GM19328 (cell line): ENCODE results near the gene TM9SF3.

Experiments
- ATAC-seq: cut with Tn5 transposase; IDR thresholded peaks from one replicate; pipeline ENCODE4 v1.9.1; 2021; ENCODE audit warnings: mild to moderate bottlenecking, moderate library complexity; ENCODE audit not compliant: unreplicated experiment

TM9SF3 gene

DNA sequence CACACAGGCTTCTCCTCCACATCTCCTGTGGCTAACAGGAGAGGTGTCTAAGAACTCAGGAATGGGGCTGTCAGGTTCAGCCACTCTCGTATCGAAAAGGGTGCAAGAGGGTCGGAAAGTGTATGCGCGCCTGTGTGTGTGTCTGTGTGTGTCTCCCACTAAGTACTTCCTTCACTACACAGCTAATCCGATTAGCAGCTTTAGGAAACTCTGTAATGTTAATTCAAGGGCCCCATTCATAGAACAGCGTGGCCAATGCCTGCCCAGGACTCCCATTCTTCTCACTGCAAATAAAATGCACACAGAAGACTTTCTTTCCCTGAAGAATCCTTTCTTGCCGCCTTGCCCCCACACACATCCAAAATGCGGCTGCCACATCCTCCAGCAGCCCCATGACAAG, 112.9 kb downstream of the TM9SF3 start:
- no peak for ATAC-seq

DNA sequence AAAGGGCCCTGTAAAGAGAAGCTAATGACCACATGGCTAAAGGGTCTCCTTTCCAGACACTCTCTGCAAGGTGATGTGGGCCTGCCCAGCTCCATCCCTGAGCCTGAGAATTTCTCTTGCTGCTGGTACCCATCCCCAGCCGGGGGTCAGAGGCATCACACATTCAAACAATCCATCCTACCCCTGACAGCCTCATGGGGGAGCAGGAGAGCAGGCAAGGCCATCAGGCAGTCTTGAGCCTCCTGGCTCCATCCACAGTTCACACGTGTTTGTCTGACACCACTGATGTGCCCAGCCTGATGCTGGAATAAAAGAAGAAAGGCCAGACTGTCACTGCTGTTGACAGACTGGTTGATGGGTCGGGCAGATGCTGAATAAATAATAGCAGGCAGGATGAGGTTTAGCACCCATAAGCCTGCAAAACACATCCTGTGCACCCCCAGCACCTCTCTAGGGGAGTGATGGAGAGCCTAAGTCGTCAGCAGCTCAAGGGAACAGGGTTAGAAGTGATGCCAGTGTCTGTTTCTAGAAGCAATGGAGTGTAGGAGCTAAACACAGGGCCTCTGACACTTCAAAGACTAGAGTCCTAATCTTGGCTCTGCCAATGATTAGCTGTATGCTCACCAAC, 116.6 kb downstream of the TM9SF3 start:
- no peak for ATAC-seq

DNA sequence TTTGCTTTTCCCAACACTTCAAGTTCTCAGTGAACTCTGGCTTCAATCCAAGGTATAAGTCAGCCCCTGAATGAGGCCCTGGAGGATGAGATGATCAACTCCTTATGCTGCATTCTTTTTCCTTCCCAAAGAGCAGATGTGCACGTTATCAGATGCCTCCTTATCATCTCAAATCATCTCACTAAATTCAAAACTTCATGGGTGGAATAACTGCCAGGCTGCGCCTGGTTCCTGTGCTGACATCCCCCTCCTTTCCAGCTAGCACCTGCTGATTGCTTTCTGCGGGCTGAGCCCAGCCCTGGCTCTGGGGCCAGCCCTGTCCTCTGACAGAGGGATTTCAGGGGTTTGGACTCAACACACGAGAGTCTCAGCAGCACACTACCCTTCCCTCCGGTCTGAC, 118.0 kb downstream of the TM9SF3 start:
- ATAC-seq, result no peak
